Breast epithelium (tissue), 3 donors: ENCODE data around the gene P2RY6.

Experiments
- CTCF ChIP-seq, 3 donors: fragments of 450-650 bp; IDR thresholded peaks; one replicate each; pipeline ENCODE4 v1.5.1; 2016 to 2017; ENCODE audit warnings: antibody characterized with exemption in 3 of 3, mild to moderate bottlenecking in 3 of 3, moderate library complexity in 3 of 3
- POLR2A ChIP-seq: fragments of 450-650 bp; IDR thresholded peaks from one replicate; pipeline ENCODE4 v1.6.1; 2016; ENCODE audit warnings: antibody characterized with exemption, mild to moderate bottlenecking, moderate library complexity
- POLR2AphosphoS5 ChIP-seq, 3 donors: sonication (generic); formaldehyde crosslinking; IDR thresholded peaks; one replicate each; pipeline ENCODE4 v1.6.1; 2017; ENCODE audit warnings: antibody characterized with exemption in 3 of 3

GRCh38 chr11:73297231-73297590 is 25.1 kb downstream of the P2RY6 start:
- TF ChIP-seq POLR2AphosphoS5 (IDR thresholded peaks at IDR 0.05) (no peak), CTCF (IDR thresholded peaks at IDR 0.05) (no peak), POLR2A (no peak)
